GM23338 (cell line): ENCODE results near the gene MT1A. TPM values are rescaled to one million over a fixed set of nuclear protein-coding genes. Genes with fewer than 3 reads are reported as not detected.
"Not testable (repeated sequence)": the region's sequence is repeated elsewhere in the genome, so short reads cannot be mapped to it uniquely, and the experiment has no call there.

Source experiments
- ATAC-seq: fragments of 200-7000 bp; cut with Tn5 transposase; 3 replicates; pipeline ENCODE4 v1.9.1; 2020
- DNase-seq: peaks from one replicate; pipeline ENCODE4 v3.0.0-alpha.2; 2015; ENCODE audit warnings: low spot score
- H2AFZ ChIP-seq: fragments of 200-600 bp; sonication (generic); 2 replicates; pipeline ENCODE4 v1.8.0; 2016; ENCODE audit warnings: antibody characterized with exemption, mild to moderate bottlenecking, moderate library complexity
- H3F3A ChIP-seq: fragments of 200-600 bp; sonication (generic); replicated peaks from 2 replicates; pipeline ENCODE4 v1.8.0; 2017; ENCODE audit warnings: antibody characterized with exemption, mixed run types, low read depth
- H3K27ac ChIP-seq: fragments of 200-600 bp; sonication (generic); 2 replicates; pipeline ENCODE4 v1.6.1; 2016; ENCODE audit warnings: low read depth
- H3K27me3 ChIP-seq: fragments of 200-600 bp; sonication (generic); 2 replicates; pipeline ENCODE4 v1.8.0; 2016; ENCODE audit warnings: mild to moderate bottlenecking, mixed run types, moderate library complexity; ENCODE audit not compliant: insufficient read depth
- H3K36me3 ChIP-seq: fragments of 200-600 bp; sonication (generic); 2 replicates; pipeline ENCODE4 v1.8.0; 2016; ENCODE audit warnings: mild to moderate bottlenecking; ENCODE audit not compliant: insufficient read depth
- H3K4me1 ChIP-seq: fragments of 200-600 bp; sonication (generic); 2 replicates; pipeline ENCODE4 v1.8.0; 2016; ENCODE audit warnings: mild to moderate bottlenecking, moderate library complexity; ENCODE audit not compliant: insufficient read depth
- H3K4me2 ChIP-seq: fragments of 200-600 bp; sonication (generic); 2 replicates; pipeline ENCODE4 v1.7.1; 2017; ENCODE audit warnings: mixed run types
- H3K4me3 ChIP-seq: fragments of 200-600 bp; sonication (generic); 2 replicates; pipeline ENCODE4 v1.6.1; 2016; ENCODE audit warnings: mixed run types
- H3K79me2 ChIP-seq: fragments of 200-600 bp; sonication (generic); replicated peaks from 2 replicates; pipeline ENCODE4 v1.8.0; 2017; ENCODE audit warnings: mild to moderate bottlenecking; ENCODE audit not compliant: insufficient read depth
- H3K9me2 ChIP-seq: fragments of 200-600 bp; sonication (generic); 2 replicates; pipeline ENCODE4 v1.8.0; 2017; ENCODE audit not compliant: insufficient read depth
- H4K20me1 ChIP-seq: fragments of 200-600 bp; sonication (generic); replicated peaks from 2 replicates; pipeline ENCODE4 v1.8.0; 2017; ENCODE audit warnings: mild to moderate bottlenecking; ENCODE audit not compliant: insufficient read depth
- H3K27ac Mint-ChIP-seq: 2 replicates; pipeline ENCODE4 v1.8.0; 2020; ENCODE audit warnings: inconsistent platforms, mild to moderate bottlenecking, moderate library complexity, mixed read lengths
- H3K27me3 Mint-ChIP-seq: 3 replicates; pipeline ENCODE4 v1.8.0; 2022; ENCODE audit warnings: low read depth, mild to moderate bottlenecking, moderate library complexity, mixed read lengths, inconsistent platforms; ENCODE audit not compliant: insufficient read depth, poor library complexity
- H3K36me3 Mint-ChIP-seq: 3 replicates; pipeline ENCODE4 v1.8.0; 2021; ENCODE audit warnings: low read depth, mild to moderate bottlenecking, inconsistent platforms, moderate library complexity, mixed read lengths
- H3K4me1 Mint-ChIP-seq: 3 replicates; pipeline ENCODE4 v1.8.0; 2020; ENCODE audit warnings: mild to moderate bottlenecking, inconsistent platforms, mixed read lengths
- H3K4me3 Mint-ChIP-seq: 3 replicates; pipeline ENCODE4 v1.8.0; 2021; ENCODE audit warnings: moderate library complexity, mild to moderate bottlenecking, inconsistent platforms, mixed read lengths
- H3K9me3 Mint-ChIP-seq: 3 replicates; pipeline ENCODE4 v1.8.0; 2020; ENCODE audit warnings: moderate library complexity, mild to moderate bottlenecking, inconsistent platforms, mixed read lengths
- EZH2 ChIP-seq: fragments of 200-600 bp; sonication (generic); IDR thresholded peaks from one replicate; pipeline ENCODE4 v1.8.0; 2017; ENCODE audit warnings: antibody characterized with exemption, mild to moderate bottlenecking, low read depth; ENCODE audit not compliant: unreplicated experiment
- EZH2phosphoT487 ChIP-seq: fragments of 200-600 bp; sonication (generic); IDR thresholded peaks from one replicate; pipeline ENCODE4 v1.8.1; 2018; ENCODE audit warnings: antibody characterized with exemption; ENCODE audit not compliant: unreplicated experiment
- JUNB ChIP-seq: IDR thresholded peaks from one replicate; pipeline ENCODE4 v1.6.1; 2016; ENCODE audit warnings: antibody characterized with exemption; ENCODE audit not compliant: unreplicated experiment
- NANOG ChIP-seq: IDR thresholded peaks from 2 replicates; pipeline ENCODE4 v1.6.1; 2016; ENCODE audit warnings: antibody characterized with exemption, borderline replicate concordance
- POLR2AphosphoS5 ChIP-seq: IDR thresholded peaks from 2 replicates; pipeline ENCODE4 v1.6.1; 2016; ENCODE audit warnings: antibody characterized with exemption, low read depth
- ZNF114 ChIP-seq: fragments of 250-450 bp; sonication (Bioruptor Pico); IDR thresholded peaks from 2 replicates; pipeline ENCODE4 v1.5.0; 2020; ENCODE audit warnings: mild to moderate bottlenecking, moderate library complexity
- ZNF331 ChIP-seq: fragments of 250-450 bp; sonication (Bioruptor Pico); IDR thresholded peaks from 2 replicates; pipeline ENCODE4 v1.5.0; 2020; ENCODE audit warnings: low read depth, mild to moderate bottlenecking, moderate library complexity
- ZNF462 ChIP-seq: fragments of 250-450 bp; sonication (Bioruptor Pico); IDR thresholded peaks from 2 replicates; pipeline ENCODE4 v1.5.0; 2020; ENCODE audit warnings: mild to moderate bottlenecking, moderate library complexity
- polyA plus RNA-seq: library from polyadenylated mRNA; unstranded; fragments of >200 nt; fragmentation: Nextera tagmentation; extraction: Ambion mirVana; gene quantifications from 2 replicates; pipeline ENCODE4 v1.2.1, GENCODE V29; 2016
- total RNA-seq: library from RNA; depleted of rRNA; stranded (reverse); fragments of >200 nt; shearing (Covaris generic); gene quantifications from 2 replicates; pipeline ENCODE4 v1.2.3, GENCODE V29; 2014
- TF ChIP-seq, protein P1 (sequence below), 2 experiments: fragments of 200-600 bp in 1 of 2; sonication (generic) in 1 of 2; conservative IDR thresholded peaks; 2 replicates each; pipeline versions ENCODE4 v1.5.1 to v1.6.1; 2016 to 2017; ENCODE audit warnings: antibody characterized with exemption in 2 of 2, low read depth in 2 of 2, mild to moderate bottlenecking in 2 of 2, moderate library complexity in 1 of 2

MT1A gene
- total and polyA plus RNA-seq, 2 experiments from 2014 or later = 2.5 TPM; not detected in 1

DNA sequence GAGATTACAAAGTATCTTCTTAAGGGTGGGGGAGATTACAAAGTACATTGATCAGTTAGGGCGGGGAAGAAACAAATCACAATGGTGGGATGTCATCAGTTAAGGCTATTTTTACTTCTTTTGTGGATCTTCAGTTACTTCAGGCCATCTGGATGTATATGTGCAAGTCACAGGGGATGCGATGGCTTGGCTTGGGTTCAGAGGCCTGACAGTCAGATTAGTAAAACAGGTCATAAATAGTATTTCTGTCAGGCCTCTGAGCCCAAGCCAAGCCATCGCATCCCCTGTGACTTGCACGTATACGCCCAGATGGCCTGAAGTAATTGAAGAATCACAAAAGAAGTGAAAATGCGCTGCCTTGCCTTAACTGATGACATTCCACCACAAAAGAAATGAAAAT lies 36.1 kb downstream of the MT1A start:
- Histone ChIP-seq H3K4me2 (peak overlapping the region; percentile 93), H3F3A (peaks cover 12% of the 10 kb centered on the region), H3K4me1 (peaks cover 45% of the 10 kb centered on the region), H3K4me3 (peak overlapping the region; percentile 73; the same call in 1 of the 2 replicates), H3K27ac (peak overlapping the region; percentile 100), H3K27me3 (peaks cover 43% of the 10 kb centered on the region)
- H3K79me2 ChIP-seq, H3K9me3 Mint-ChIP-seq, ATAC-seq, H2AFZ ChIP-seq, H3K9me2 ChIP-seq, H4K20me1 ChIP-seq, H3K36me3 ChIP-seq: not testable (repeated sequence)
- Mint-ChIP-seq H3K4me1 (peaks cover 42% of the 10 kb centered on the region), H3K27me3 (peaks cover 61% of the 10 kb centered on the region), H3K36me3 (peaks cover 16% of the 10 kb centered on the region), H3K27ac (peak overlapping the region; percentile 85), H3K4me3 (peak overlapping the region; percentile 73)
- peak; percentile 54; the same call in 1 of the 2 replicates for TF ChIP-seq NANOG
- peak; percentile 21 for DNase-seq

DNA sequence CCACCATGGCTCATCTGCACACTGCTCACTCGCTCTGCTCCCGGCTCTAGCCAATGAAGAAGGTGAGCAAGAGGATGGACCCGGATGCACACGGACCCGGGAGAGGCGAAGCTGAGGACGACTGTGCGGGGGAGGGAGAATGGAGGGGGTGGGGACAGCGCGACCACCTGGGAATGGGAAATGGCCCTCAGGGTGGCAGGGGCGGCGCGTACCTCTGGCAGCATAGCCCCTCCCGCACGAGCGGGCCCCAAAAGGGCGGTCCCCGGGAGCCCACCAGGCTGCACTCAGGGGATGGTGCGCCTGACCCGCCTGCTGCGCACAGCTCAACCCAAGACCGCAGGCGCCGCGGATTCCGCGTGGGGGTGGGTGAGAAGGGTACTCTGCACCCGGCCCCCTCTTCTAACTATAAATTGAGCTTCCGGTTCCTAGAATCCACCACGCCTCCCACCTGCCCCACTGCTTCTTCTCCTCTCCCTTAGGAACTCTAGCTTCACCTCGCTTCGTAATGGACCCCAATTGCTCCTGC lies 37.3 kb downstream of the MT1A start:
- Histone ChIP-seq H3K79me2 (no peaks in the 10 kb centered on the region), H3K36me3 (no peaks in the 10 kb centered on the region), H2AFZ (peak overlapping the region; percentile 73), H3K27me3 (peaks cover 37% of the 10 kb centered on the region), H3K4me1 (peaks cover 36% of the 10 kb centered on the region), H3K4me2 (peak overlapping the region; percentile 93), H3K27ac (peak overlapping the region; percentile 100), H3K9me2 (no peaks in the 10 kb centered on the region), H3F3A (peaks cover 7% of the 10 kb centered on the region), H4K20me1 (no peaks in the 10 kb centered on the region), H3K4me3 (peak overlapping the region; percentile 73)
- peaks cover 6% of the 10 kb centered on the region for H3K36me3 Mint-ChIP-seq
- peaks cover 38% of the 10 kb centered on the region for H3K4me1 Mint-ChIP-seq
- no peaks in the 10 kb centered on the region for H3K9me3 Mint-ChIP-seq
- H3K27ac Mint-ChIP-seq = peak overlapping the region; percentile 85
- DNase-seq (peak; percentile 78), ATAC-seq (peak; percentile 82)
- TF ChIP-seq POLR2AphosphoS5 = peak; percentile 61
- TF ChIP-seq ZNF114 = no peak
- peaks cover 50% of the 10 kb centered on the region for H3K27me3 Mint-ChIP-seq
- peak overlapping the region; percentile 73 for H3K4me3 Mint-ChIP-seq

DNA sequence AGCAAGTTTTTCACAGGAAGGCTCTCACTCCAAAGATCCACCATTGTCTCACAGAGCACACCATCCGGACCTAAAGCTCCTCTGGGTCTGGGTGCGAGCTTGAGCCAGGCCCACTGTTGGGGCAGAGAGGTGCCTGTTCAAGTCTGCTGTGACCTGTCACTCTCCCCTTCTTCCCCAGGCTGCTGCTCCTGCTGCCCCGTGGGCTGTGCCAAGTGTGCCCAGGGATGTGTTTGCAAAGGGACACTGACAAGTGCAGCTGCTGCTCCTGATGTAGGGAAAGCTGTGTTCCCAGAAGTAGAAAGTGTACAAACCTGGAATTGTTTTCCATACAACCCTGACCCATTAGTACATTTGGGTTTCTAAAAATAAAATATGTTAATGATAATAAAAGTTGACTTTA lies 39.0 kb downstream of the MT1A start:
- DNase-seq = no peak
- Histone ChIP-seq H3K4me2 (0 out of 2 replicates have a peak overlapping the region, but pooled peaks have one; percentile 93), H3K27me3 (peaks cover 32% of the 10 kb centered on the region), H3K36me3 (no peaks in the 10 kb centered on the region), H2AFZ (no peak overlapping the region), H3F3A (peaks cover 7% of the 10 kb centered on the region), H3K79me2 (peaks cover 3% of the 10 kb centered on the region), H3K4me3 (no peak overlapping the region), H3K4me1 (peaks cover 41% of the 10 kb centered on the region), H4K20me1 (no peaks in the 10 kb centered on the region), H3K9me2 (no peaks in the 10 kb centered on the region), H3K27ac (no peak overlapping the region)
- Mint-ChIP-seq H3K4me3 (no peak overlapping the region), H3K4me1 (peaks cover 42% of the 10 kb centered on the region), H3K9me3 (no peaks in the 10 kb centered on the region), H3K27me3 (peaks cover 44% of the 10 kb centered on the region), H3K36me3 (no peaks in the 10 kb centered on the region; the same call in 1 of the 3 replicates), H3K27ac (no peak overlapping the region)
- ATAC-seq = no peak
- TF ChIP-seq ZNF462 (no peak), JUNB (no peak), ZNF331 (CRISPR knock-in tag) (no peak), EZH2 (no peak), NANOG (no peak), EZH2phosphoT487 (no peak)
- TF ChIP-seq, protein P1, sequence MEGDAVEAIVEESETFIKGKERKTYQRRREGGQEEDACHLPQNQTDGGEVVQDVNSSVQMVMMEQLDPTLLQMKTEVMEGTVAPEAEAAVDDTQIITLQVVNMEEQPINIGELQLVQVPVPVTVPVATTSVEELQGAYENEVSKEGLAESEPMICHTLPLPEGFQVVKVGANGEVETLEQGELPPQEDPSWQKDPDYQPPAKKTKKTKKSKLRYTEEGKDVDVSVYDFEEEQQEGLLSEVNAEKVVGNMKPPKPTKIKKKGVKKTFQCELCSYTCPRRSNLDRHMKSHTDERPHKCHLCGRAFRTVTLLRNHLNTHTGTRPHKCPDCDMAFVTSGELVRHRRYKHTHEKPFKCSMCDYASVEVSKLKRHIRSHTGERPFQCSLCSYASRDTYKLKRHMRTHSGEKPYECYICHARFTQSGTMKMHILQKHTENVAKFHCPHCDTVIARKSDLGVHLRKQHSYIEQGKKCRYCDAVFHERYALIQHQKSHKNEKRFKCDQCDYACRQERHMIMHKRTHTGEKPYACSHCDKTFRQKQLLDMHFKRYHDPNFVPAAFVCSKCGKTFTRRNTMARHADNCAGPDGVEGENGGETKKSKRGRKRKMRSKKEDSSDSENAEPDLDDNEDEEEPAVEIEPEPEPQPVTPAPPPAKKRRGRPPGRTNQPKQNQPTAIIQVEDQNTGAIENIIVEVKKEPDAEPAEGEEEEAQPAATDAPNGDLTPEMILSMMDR (conservative IDR thresholded peaks at IDR 0.05; ENCODE audit: low read depth in 2 of 2) = no peak
